Left lung (tissue), 10 donors: ENCODE results near the gene CORO7. TPM values are rescaled to one million over a fixed set of nuclear protein-coding genes. Genes with fewer than 3 reads are reported as not detected.

Source experiments
- ATAC-seq: fragments of 200-7000 bp; cut with Tn5 transposase; one replicate; pipeline ENCODE4 v1.9.1; 2020; ENCODE audit warnings: moderate library complexity
- DNase-seq, 4 donors: peaks; one replicate each; pipeline ENCODE4 v3.0.0-alpha.2; 2013 to 2020
- H3K27ac ChIP-seq, 2 donors: fragments of 200-600 bp; sonication (generic) in 1 of 2; one replicate each; pipeline versions ENCODE4 v1.5.0 to v1.8.0; 2020 to 2021
- H3K27me3 ChIP-seq, 2 donors: fragments of 200-600 bp; sonication (generic) in 1 of 2; one replicate each; pipeline versions ENCODE4 v1.5.0 to v1.8.0; 2020 to 2021
- H3K36me3 ChIP-seq, 2 donors: fragments of 200-600 bp; sonication (generic) in 1 of 2; one replicate each; pipeline versions ENCODE4 v1.5.0 to v1.8.0; 2020 to 2021
- H3K4me1 ChIP-seq, 2 donors: fragments of 200-600 bp; one replicate each; pipeline ENCODE4 v1.8.0; 2021
- H3K4me3 ChIP-seq, 2 donors: fragments of 200-600 bp; sonication (generic) in 1 of 2; one replicate each; pipeline versions ENCODE4 v1.5.0 to v1.8.0; 2020 to 2021; ENCODE audit warnings: mild to moderate bottlenecking in 1 of 2
- H3K9me3 ChIP-seq, 2 donors: fragments of 200-600 bp; sonication (generic) in 1 of 2; one replicate each; pipeline versions ENCODE4 v1.5.0 to v1.8.0; 2020 to 2021
- intact Hi-C, 2 donors: fragments of 100-400 bp; cut with DNase I; formaldehyde crosslinking; loops; one replicate each; pipeline versions ENCODE4 v1.11.2 to v1.14.2; 2022
- polyA plus RNA-seq, 6 donors: library from polyadenylated mRNA; unstranded; fragments of 120-200 nt; gene quantifications; one replicate each; pipeline ENCODE4 v1.2.1, GENCODE V29; 2013; ENCODE audit not compliant: insufficient read length in 6 of 6
- total RNA-seq, 2 donors: library from RNA; stranded (reverse); fragmentation: NEBNext Ultra II Directional; extraction: Animal tissue kit (Norgen Biotek cat#: 25700); gene quantifications; one replicate each; pipeline ENCODE4 v1.2.1, GENCODE V29; 2021
- TF ChIP-seq, protein P1 (sequence below), 2 donors: fragments of 200-600 bp; sonication (generic) in 1 of 2; IDR thresholded peaks; one replicate each; pipeline versions ENCODE4 v1.5.0 to v1.8.0; 2021; ENCODE audit warnings: antibody characterized with exemption in 2 of 2
- donor health status: DM: no; HTN: yes; CAD: no.
- donor health status: DM: no; HTN: no; CAD: no.

CORO7 gene
- total and polyA plus RNA-seq, 8 donors, result 15.7 to 81.7 (median 21.6) TPM

DNA sequence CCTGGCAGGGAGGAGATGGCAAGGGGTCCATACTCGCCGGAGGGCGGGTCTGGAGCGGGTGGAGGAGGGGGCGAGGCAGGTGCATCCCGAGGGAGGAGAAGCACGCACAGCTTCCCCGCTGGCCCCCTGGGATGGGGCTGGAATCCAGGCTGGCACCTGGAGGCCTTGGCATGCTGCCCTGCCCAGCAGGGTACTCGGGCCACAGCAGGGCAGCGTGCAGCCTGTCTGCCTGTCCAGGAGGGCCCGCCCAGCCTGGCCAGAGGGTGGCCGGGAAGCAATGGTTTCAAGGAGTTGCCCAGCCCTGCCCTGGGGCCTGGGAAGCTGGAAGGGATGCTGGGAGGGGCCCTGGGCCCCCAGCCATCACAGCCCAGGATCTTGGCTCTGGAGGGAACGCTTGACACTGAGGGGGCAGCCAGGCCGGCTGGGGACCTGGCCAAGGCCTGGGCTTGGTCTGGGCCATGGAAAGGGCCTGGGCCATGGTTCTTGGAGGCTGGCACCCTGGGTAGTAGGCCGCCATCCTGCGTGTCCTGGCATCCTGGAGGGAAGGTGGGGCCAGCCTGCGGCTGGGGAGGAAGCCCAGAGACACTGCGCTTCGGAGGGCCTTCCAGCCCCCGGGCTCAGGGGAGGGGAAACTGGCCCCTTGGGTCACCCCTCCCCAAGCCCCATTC lies 99.4 kb downstream of the CORO7 start:
- peak in 2 of 4 donors; percentile 73 to 92 for DNase-seq
- TF ChIP-seq, protein P1, sequence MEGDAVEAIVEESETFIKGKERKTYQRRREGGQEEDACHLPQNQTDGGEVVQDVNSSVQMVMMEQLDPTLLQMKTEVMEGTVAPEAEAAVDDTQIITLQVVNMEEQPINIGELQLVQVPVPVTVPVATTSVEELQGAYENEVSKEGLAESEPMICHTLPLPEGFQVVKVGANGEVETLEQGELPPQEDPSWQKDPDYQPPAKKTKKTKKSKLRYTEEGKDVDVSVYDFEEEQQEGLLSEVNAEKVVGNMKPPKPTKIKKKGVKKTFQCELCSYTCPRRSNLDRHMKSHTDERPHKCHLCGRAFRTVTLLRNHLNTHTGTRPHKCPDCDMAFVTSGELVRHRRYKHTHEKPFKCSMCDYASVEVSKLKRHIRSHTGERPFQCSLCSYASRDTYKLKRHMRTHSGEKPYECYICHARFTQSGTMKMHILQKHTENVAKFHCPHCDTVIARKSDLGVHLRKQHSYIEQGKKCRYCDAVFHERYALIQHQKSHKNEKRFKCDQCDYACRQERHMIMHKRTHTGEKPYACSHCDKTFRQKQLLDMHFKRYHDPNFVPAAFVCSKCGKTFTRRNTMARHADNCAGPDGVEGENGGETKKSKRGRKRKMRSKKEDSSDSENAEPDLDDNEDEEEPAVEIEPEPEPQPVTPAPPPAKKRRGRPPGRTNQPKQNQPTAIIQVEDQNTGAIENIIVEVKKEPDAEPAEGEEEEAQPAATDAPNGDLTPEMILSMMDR (IDR thresholded peaks at IDR 0.05), result no peak
- peak overlapping the region; percentile 82 to 83 for H3K27ac ChIP-seq
- H3K36me3 ChIP-seq, result no peaks in the 10 kb centered on the region
- ATAC-seq, result peak; percentile 64
- H3K4me1 ChIP-seq, result peaks cover 32 to 70% of the 10 kb centered on the region in 2 donors
- peak overlapping the region; percentile 71 to 72 for H3K4me3 ChIP-seq
- H3K9me3 ChIP-seq, result no peaks in the 10 kb centered on the region
- intact Hi-C loops, result no loop called here
- H3K27me3 ChIP-seq, result peaks cover 0 to 45% of the 10 kb centered on the region in 2 donors

DNA sequence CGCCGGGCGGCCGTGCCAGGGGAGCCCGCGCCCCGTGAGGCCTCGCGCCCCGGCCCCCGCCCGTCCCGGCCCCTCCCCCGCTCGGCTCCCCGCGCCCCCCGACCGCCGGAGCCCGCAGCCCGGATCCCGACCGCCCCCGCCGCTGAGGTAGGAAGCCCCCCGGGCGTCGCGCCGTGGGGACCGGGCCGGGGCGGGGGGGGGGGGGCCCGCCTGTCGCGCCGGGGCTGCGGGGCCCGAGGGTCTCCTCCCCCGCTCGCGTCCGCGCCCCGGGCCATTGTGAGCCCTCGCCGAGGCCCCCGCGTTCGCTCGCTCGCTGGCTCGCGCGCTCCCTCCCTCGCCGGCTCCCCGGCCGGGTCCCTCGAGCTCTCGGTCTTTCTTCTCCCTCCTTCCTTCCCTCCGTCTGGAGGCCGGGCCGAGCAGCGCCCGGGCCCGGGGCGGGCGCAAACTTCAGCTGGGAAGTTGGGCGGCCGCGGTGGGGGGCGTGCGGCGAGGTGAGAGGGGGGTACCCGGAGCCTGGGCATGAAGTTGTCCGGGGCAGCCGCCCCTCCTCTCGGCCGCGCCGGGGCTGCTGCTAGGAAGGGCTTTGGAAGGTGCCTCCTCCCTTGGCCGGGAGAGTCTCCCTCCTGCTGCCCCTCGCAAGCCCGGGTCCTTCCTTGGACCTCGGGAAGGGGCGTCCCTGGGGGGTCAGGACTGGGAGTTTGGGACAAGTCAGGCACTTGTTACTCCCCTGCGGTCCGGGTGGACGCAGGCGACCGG lies 100.1 kb downstream of the CORO7 start:
- H3K27me3 ChIP-seq, result peaks cover 0 to 45% of the 10 kb centered on the region in 2 donors
- intact Hi-C loops, result no loop called here
- peak overlapping the region; percentile 71 to 72 for H3K4me3 ChIP-seq
- H3K9me3 ChIP-seq, result no peaks in the 10 kb centered on the region
- H3K27ac ChIP-seq, result peak overlapping the region; percentile 82 to 83
- peaks cover 32 to 70% of the 10 kb centered on the region in 2 donors for H3K4me1 ChIP-seq
- no peaks in the 10 kb centered on the region for H3K36me3 ChIP-seq
- ATAC-seq (no peak), DNase-seq (peak in 1 of 4 donors; percentile 84)
- TF ChIP-seq, protein P1 (IDR thresholded peaks at IDR 0.05), result no peak

DNA sequence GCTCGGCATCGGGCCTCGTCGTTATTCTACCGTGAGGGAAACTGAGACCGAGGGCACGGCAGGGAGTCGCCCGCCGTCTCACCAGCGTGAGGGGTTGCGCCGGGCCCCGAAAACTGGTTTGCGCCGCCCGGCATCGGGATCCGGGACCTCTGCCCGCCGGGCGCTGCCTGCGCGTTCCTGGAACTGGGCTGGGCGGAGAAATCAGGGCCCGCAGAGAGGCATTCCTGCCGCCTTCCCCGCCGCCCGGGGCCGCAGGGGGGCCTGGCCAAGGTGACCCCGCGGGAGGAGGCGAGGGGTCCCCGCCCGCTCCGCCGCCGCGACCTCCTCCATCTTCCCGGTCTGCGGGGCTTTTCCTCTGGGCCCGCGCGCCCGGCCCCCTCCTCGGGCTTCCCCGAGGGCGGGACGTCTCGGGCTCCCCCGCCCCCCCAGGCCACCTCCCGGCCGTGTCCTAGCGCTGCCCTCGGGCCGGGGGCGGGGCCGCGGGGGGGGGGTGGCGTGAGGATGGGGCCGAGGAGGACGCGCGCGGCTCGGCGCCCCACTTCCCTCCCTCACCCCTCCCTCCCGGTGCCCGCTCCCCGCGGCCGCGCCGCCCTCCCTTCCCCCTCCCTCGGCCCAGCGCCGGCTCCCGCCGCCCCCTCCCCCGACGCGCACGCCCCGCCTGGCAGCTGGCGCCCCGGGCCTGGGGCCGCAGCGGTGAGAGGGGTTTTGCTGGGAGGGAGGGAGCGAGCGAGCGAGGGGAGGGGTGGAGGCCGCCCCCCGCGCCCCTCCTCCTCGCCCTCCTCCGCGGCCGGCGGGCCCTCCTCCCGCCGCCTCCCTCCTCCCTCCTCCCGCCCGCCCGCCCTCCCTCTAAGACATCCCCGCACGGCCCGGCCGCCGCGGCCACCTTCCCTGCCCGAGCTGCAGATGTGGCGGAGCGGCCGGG lies 100.9 kb downstream of the CORO7 start, which contains the start of gene GLIS2:
Gene GLIS2, plus strand, starts transcription at position 882 of the 922 bp plus-strand sequence. CDS start 16,214 bp downstream, outside the sequence.
- DNase-seq (peak; percentile 74 to 95 (median 88)), ATAC-seq (peak; percentile 78)
- peaks cover 0 to 45% of the 10 kb centered on the region in 2 donors for H3K27me3 ChIP-seq
- no peaks in the 10 kb centered on the region for H3K36me3 ChIP-seq
- H3K4me3 ChIP-seq, result peak within 1 kb of the TSS; percentile 71 to 72
- peaks cover 27 to 62% of the 10 kb centered on the region in 2 donors for H3K4me1 ChIP-seq
- intact Hi-C loops, result no loop called here
- TF ChIP-seq, protein P1 (IDR thresholded peaks at IDR 0.05), result no peak
- no peaks in the 10 kb centered on the region for H3K9me3 ChIP-seq
- peak within 1 kb of the TSS; percentile 87 for H3K27ac ChIP-seq

DNA sequence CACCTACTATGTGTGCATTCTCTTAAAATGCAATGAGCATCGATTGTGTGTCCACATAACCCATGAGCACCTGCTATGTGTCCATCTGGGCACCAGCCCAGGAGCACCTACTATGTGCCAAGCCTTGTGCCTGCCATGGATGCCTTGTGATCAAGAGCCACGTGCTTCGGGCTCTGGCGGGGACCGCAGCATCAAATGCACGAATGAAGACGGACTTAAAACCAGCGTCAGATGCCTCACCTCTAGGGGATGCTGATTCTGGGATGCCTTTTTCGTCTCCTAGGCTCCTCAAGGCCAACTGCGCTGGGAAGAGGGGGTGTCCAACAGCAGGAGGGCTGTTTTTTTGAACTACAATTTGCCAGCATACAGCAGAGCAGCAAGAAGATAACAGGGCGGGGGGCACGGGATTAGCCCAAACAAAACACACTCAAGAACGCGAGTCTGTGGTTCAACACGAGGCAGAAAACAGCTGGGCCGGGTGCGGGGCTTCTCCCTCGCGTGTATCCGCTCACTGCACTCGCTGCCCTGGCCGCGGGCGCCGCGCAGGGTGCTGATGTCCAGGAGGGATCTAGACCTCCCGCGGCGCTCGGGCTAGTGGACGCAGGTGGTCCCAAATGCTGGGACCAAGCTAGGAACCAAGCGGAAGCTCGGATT lies 101.7 kb downstream of the CORO7 start:
- H3K27me3 ChIP-seq, result peaks cover 0 to 45% of the 10 kb centered on the region in 2 donors
- peak overlapping the region; percentile 50 to 55 for H3K4me3 ChIP-seq
- peaks cover 21 to 60% of the 10 kb centered on the region in 2 donors for H3K4me1 ChIP-seq
- DNase-seq, result peak in 1 of 4 donors; percentile 84
- TF ChIP-seq, protein P1 (IDR thresholded peaks at IDR 0.05), result no peak
- H3K9me3 ChIP-seq, result no peaks in the 10 kb centered on the region
- no peaks in the 10 kb centered on the region for H3K36me3 ChIP-seq
- ATAC-seq, result peak; percentile 5
- H3K27ac ChIP-seq, result peak overlapping the region; percentile 87
- intact Hi-C loops, result no loop called here
